DMS53 treated with DMSO at 0.1 percent for 48 hours (cell line): ENCODE measurements around the gene TNNT3.

Experiments used
- DNase-seq: peaks from one replicate; lab custom pipeline; 2025; ENCODE audit not compliant: unreplicated experiment; lab: John Stamatoyannopoulos, UW

Gene TNNT3

GRCh38 chr11:1949922-1950321, 30.4 kb downstream of the TNNT3 start:
- DNase-seq = no peak

GRCh38 chr11:1952806-1953482, 33.4 kb downstream of the TNNT3 start:
- DNase-seq = no peak

GRCh38 chr11:1953489-1954266, 34.2 kb downstream of the TNNT3 start:
- no peak for DNase-seq

DNA sequence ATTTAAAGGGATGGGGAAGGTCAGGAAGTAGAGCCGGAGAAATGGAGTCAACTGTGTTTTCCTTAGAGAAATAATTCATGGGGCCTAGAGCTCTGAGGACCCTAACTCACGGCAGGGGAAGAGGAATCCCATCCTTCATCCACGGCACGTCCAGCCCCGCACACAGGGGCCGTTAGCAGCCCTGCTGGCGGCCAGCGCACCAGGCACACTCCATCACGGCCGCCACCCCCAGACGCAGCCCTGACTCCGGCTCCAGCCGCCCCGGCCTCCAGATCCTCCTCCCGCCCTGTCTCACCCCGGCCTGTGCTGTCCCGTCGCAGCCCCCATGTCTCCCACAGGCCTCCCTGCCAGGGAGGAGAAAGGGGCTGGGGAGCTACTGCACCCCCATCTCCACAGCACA, 38.9 kb downstream of the TNNT3 start:
- DNase-seq = no peak

DNA sequence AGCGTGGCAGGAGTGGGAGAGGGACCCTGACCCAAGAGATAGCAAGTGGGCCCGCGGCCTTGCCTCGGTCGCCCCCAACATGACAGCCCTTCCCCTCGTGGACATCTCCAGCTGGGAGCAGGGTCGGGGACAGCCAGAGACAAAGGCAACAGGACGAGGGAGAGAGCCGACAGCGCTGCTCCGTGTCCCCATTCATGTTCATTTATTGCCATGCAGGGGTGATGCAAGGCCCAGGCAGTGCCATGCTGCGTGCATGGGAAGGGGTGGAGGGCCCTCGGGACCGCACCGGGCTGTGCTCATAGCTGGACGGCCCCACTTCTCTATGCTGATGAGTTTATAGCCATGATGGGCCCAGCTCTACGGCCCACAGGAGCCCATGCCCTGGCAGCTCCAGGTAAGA, 40.3 kb downstream of the TNNT3 start:
- no peak for DNase-seq

GRCh38 chr11:1963864-1964263, 44.4 kb downstream of the TNNT3 start:
- DNase-seq = no peak

- no peak for DNase-seq
These were observed 44.8 kb downstream of the TNNT3 start for GRCh38 chr11:1964348-1964747.

DNA sequence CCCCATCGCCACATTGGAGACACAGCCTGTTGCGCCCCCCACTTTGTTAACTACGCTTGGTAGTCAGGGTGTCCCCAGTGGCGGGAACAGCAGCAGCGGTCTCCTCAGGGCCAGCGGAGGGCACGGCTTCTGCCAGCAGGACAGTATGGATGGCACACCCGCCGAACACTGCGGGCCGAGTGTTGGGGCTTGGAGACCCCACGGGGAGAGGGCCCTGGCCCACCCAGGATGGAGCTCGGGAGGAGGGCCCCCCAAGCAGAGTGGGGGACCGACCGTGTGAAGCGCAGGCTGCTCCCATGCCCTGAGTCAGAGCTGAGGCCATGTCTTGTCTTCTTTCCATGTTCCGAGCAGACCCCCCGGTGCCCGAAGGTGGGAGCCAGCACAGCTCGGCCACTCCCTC, 45.5 kb downstream of the TNNT3 start:
- DNase-seq = no peak

DNA sequence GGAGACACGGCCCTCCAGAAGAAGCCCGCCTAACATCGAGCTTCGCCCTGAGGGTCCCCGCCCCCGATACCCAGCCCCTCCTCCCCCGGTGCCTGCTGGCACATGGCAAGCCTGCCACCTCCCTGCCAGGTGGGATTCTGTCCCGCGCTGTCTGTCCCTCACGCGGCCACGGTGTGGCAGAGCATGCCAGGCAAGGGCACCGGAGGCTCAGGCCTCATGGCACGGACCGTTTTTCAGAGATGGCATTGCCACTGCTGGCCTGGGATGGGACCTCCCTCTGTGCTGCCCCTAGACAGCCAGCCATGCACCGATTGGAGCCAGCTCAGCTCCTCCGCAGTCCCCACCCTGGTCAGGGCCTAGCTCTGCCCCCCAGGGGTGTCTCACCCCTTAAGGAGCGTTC, 47.0 kb downstream of the TNNT3 start:
- DNase-seq = no peak

- no peak for DNase-seq
These were observed 48.2 kb downstream of the TNNT3 start for GRCh38 chr11:1967641-1968225.

- DNase-seq = no peak
These were observed 49.0 kb downstream of the TNNT3 start for GRCh38 chr11:1968454-1969002.

- no peak for DNase-seq
These were observed 49.5 kb downstream of the TNNT3 start for GRCh38 chr11:1969035-1969434.

GRCh38 chr11:1969776-1970175, 50.3 kb downstream of the TNNT3 start:
- DNase-seq = no peak

- DNase-seq = no peak
These were observed 51.5 kb downstream of the TNNT3 start for GRCh38 chr11:1970956-1971355.

GRCh38 chr11:1975185-1975584, 55.7 kb downstream of the TNNT3 start:
- no peak for DNase-seq

- no peak for DNase-seq
These were observed 59.4 kb downstream of the TNNT3 start for GRCh38 chr11:1978720-1979473.

- no peak for DNase-seq
These were observed 60.1 kb downstream of the TNNT3 start for GRCh38 chr11:1979607-1980006.

- no peak for DNase-seq
These were observed 63.5 kb downstream of the TNNT3 start for GRCh38 chr11:1982873-1983600.

- no peak for DNase-seq
These were observed 64.1 kb downstream of the TNNT3 start for GRCh38 chr11:1983601-1983961.

- no peak for DNase-seq
These were observed 67.5 kb downstream of the TNNT3 start for GRCh38 chr11:1987024-1987423.

GRCh38 chr11:1988174-1988573, 68.7 kb downstream of the TNNT3 start:
- DNase-seq = no peak
